Activated CD8-positive, alpha-beta T cell treated with anti-CD3 and anti-CD28 coated beads for 36 hours (primary cell): ENCODE measurements around the gene DCANP1. TPM values are rescaled to one million over a fixed set of nuclear protein-coding genes. Genes with fewer than 3 reads are reported as not detected.

Experiments used
- ATAC-seq: fragments of 200-7000 bp; cut with Tn5 transposase; one replicate; pipeline ENCODE4 v1.10.0; 2021; ENCODE audit warnings: mild to moderate bottlenecking, moderate library complexity
- CTCF ChIA-PET: fragments of 350-600 bp; sonication (Branson Sonifier 250); formaldehyde crosslinking; loops from one replicate; lab custom pipeline; 2021; ENCODE audit warnings: antibody characterized with exemption; lab: Charles Lee
- POLR2A ChIA-PET: fragments of 350-600 bp; sonication (Branson Sonifier 250); formaldehyde crosslinking; loops from one replicate; lab custom pipeline; 2021; ENCODE audit warnings: antibody characterized with exemption; lab: Charles Lee
- DNase-seq: peaks from one replicate; pipeline ENCODE4 v3.0.0-alpha.2; 2020
- H3K27ac Mint-ChIP-seq: one replicate; pipeline ENCODE4 v1.8.0; 2021; ENCODE audit warnings: mild to moderate bottlenecking, mixed read lengths
- H3K27me3 Mint-ChIP-seq: one replicate; pipeline ENCODE4 v1.8.0; 2021; ENCODE audit warnings: mixed read lengths
- H3K36me3 Mint-ChIP-seq: one replicate; pipeline ENCODE4 v1.8.0; 2021; ENCODE audit warnings: low read depth, mixed read lengths
- H3K4me1 Mint-ChIP-seq: one replicate; pipeline ENCODE4 v1.8.0; 2021; ENCODE audit warnings: low read depth, mixed read lengths
- H3K4me3 Mint-ChIP-seq: one replicate; pipeline ENCODE4 v1.8.0; 2021; ENCODE audit warnings: mild to moderate bottlenecking, moderate library complexity, mixed read lengths
- H3K9me3 Mint-ChIP-seq: one replicate; pipeline ENCODE4 v1.8.0; 2021; ENCODE audit warnings: mixed read lengths
- CTCF ChIP-seq: fragments of 200-600 bp; IDR thresholded peaks from one replicate; pipeline ENCODE4 v1.8.0; 2022; ENCODE audit warnings: antibody characterized with exemption, mild to moderate bottlenecking
- intact Hi-C: fragments of 100-400 bp; cut with micrococcal nuclease; formaldehyde crosslinking; loops from one replicate; pipeline ENCODE4 v1.10.0; 2022
- total RNA-seq, 2 experiments: library from RNA; stranded (reverse); gene quantifications; one replicate each; pipeline ENCODE4 v1.2.3, GENCODE V29; 2021

The DCANP1 gene
- total RNA-seq, 2 experiments from 2014 or later: not detected

GRCh38 chr5:135484674-135485086 is 37.5 kb upstream of the DCANP1 start:
- Mint-ChIP-seq H3K27ac (no peak overlapping the region), H3K36me3 (no peaks in the 10 kb centered on the region), H3K27me3 (peaks cover 29% of the 10 kb centered on the region)

GRCh38 chr5:135483254-135483653 is 36.1 kb upstream of the DCANP1 start:
- Mint-ChIP-seq H3K36me3 (no peaks in the 10 kb centered on the region), H3K4me3 (no peak overlapping the region), H3K27me3 (peaks cover 23% of the 10 kb centered on the region), H3K9me3 (no peaks in the 10 kb centered on the region), H3K4me1 (peaks cover 2% of the 10 kb centered on the region), H3K27ac (no peak overlapping the region)
- ChIA-PET CTCF (interaction anchor here (0.6 to 1.5 kb wide), 2 partner anchors 17 kb away, joined by 3 to 5 read pairs; no protein-coding TSS in a partner anchor), POLR2A (no interaction called here)
- intact Hi-C loops: no loop called here
- ATAC-seq (no peak), DNase-seq (no peak)
- TF ChIP-seq CTCF: no peak

More at GRCh38 chr5:135484674-135485086, 37.5 kb upstream of the DCANP1 start:
- DNase-seq (no peak), ATAC-seq (no peak)
- ChIA-PET CTCF (no interaction called here), POLR2A (no interaction called here)
- no peaks in the 10 kb centered on the region for H3K9me3 Mint-ChIP-seq
- no peak overlapping the region for H3K4me3 Mint-ChIP-seq
- intact Hi-C loops: no loop called here
- TF ChIP-seq CTCF: no peak
- peaks cover 3% of the 10 kb centered on the region for H3K4me1 Mint-ChIP-seq

- ChIA-PET CTCF (interaction anchor here (1.5 kb wide), 1 partner anchor 16 kb away, joined by 5 read pairs; no protein-coding TSS in a partner anchor), POLR2A (interaction anchor here (1.3 kb wide), 1 partner anchor 9 kb away, joined by 3 read pairs; no protein-coding TSS in a partner anchor)
- H3K9me3 Mint-ChIP-seq: no peaks in the 10 kb centered on the region
- intact Hi-C loops: no loop called here
- no peak overlapping the region for H3K4me3 Mint-ChIP-seq
- no peak for ATAC-seq
- H3K36me3 Mint-ChIP-seq: no peaks in the 10 kb centered on the region
- no peaks in the 10 kb centered on the region for H3K4me1 Mint-ChIP-seq
- TF ChIP-seq CTCF: no peak
- H3K27me3 Mint-ChIP-seq: peaks cover 16% of the 10 kb centered on the region
- DNase-seq: no peak
- H3K27ac Mint-ChIP-seq: no peak overlapping the region
These were observed 35.3 kb upstream of the DCANP1 start for GRCh38 chr5:135482381-135482933.

- Mint-ChIP-seq H3K36me3 (no peaks in the 10 kb centered on the region), H3K4me3 (no peak overlapping the region), H3K4me1 (no peaks in the 10 kb centered on the region), H3K9me3 (no peaks in the 10 kb centered on the region), H3K27ac (no peak overlapping the region), H3K27me3 (peaks cover 15% of the 10 kb centered on the region)
- ChIA-PET CTCF (interaction anchor here (1.5 kb wide), 1 partner anchor 16 kb away, joined by 5 read pairs; no protein-coding TSS in a partner anchor), POLR2A (interaction anchor here (1.3 kb wide), 1 partner anchor 9 kb away, joined by 3 read pairs; no protein-coding TSS in a partner anchor)
- ATAC-seq (no peak), DNase-seq (no peak)
- intact Hi-C loops: no loop called here
- no peak for TF ChIP-seq CTCF
These were observed 34.8 kb upstream of the DCANP1 start for GRCh38 chr5:135481909-135482311.

GRCh38 chr5:135481387-135481786 is 34.2 kb upstream of the DCANP1 start:
- Mint-ChIP-seq H3K4me3 (no peak overlapping the region), H3K9me3 (no peaks in the 10 kb centered on the region), H3K27ac (no peak overlapping the region), H3K36me3 (no peaks in the 10 kb centered on the region), H3K27me3 (peaks cover 13% of the 10 kb centered on the region), H3K4me1 (no peaks in the 10 kb centered on the region)
- ChIA-PET POLR2A (no interaction called here), CTCF (no interaction called here)
- DNase-seq: no peak
- ATAC-seq: no peak
- intact Hi-C loops: no loop called here
- no peak for TF ChIP-seq CTCF
